ENCODE results near the gene OOSP4B.
"Not testable (repeated sequence)": the region's sequence is repeated elsewhere in the genome, so short reads cannot be mapped to it uniquely, and the experiment has no call there.

The OOSP4B gene

DNA sequence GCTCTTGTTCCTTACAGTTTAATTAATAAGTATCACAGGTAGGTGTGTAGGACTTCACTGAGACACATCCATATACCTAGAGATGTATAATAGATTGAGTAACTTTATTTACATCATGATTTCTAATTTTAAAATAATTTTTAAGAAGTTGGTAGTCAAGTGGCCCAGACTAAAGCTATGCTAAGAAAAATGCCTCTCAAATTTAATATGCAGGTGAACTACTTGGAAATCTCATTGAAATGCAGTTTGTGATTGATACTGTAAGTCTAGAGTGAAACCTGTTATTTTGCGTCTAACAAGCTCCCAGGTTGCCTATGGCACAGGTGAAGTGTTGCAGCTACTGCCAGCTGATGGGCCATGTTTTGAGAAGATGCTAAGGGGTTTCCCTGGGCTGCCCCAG is at the start of gene OOSP4B:
Gene OOSP4B (plus strand): TSS at position 301 of the 400 bp plus-strand sequence.
- FAIRE-seq (no peak), DNase-seq (ENCODE audit: low spot score) (no peak)

DNA sequence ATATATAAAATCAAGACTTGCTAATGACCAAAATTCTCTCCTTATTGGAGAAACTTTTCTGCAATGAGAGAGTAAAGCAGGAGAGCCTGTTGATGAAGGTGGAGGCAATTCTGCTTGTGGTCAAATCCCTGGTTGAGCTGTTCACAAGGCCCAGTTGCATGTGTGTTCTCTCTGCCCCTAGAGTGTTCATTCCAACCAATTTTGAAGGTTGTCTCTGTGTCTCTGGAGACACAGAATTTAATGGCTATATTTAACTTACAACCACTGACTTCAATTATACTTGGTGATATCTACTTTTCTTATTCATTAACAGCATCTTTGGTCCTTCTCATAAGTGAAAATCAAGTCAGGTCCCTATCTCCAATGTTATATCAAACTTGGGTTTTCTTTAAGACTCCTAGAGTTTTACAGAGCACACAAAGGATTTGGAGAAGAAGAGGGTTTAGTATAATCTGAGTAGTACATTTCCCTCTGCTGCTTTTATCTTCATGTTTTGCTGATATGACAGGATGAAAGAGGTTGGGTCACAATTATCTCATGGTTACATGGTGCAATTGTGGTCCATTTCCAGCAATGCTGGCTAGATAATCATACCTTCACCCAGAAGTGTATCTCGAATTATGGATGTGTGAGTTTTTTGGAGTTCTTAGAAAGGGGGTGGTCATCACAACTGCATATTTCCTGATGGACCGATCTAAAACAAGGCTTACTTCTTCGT is 49.1 kb upstream of the OOSP4B start:
- DNase-seq (ENCODE audit: low spot score) (no peak), FAIRE-seq (no peak)

DNA sequence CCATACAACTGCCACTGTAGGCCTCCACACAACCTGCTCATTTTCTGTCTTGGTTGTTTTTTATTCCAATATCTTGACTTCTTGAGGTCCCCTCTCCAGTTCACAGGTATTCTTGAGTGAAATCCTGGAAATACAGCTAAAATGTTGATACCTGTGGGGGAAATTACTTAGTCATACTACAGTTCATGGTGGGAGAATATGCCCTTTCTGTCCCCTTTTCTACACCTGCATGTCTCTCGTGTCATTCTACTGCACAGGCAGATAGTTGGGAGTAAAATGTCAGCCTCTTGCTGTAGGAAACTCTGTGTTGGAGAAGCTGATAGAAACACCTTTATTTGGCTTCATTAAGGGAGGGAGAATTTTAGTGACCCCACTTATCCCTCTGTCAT is 48.6 kb upstream of the OOSP4B start:
- FAIRE-seq (no peak), DNase-seq (ENCODE audit: low spot score) (no peak)

DNA sequence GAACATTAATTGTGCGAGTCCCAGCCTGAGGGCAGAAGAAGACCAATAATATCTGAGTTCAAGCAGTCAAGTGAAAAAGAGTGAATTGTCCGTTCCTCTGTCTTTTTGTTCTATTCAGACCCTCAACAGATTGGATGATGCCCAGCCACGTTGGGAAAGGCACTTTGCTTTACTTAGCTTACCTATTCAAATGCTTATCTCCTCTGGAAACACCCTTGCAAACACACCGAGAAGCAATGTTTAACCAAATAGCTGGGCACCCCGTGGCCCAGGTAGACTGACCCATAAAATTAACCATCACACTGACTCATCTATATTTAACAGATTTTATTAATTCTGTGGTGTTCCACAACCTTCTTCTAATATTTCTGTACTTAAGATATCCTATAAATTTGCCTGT is 43.9 kb upstream of the OOSP4B start:
- DNase-seq (ENCODE audit: low spot score) = no peak
- no peak for FAIRE-seq

DNA sequence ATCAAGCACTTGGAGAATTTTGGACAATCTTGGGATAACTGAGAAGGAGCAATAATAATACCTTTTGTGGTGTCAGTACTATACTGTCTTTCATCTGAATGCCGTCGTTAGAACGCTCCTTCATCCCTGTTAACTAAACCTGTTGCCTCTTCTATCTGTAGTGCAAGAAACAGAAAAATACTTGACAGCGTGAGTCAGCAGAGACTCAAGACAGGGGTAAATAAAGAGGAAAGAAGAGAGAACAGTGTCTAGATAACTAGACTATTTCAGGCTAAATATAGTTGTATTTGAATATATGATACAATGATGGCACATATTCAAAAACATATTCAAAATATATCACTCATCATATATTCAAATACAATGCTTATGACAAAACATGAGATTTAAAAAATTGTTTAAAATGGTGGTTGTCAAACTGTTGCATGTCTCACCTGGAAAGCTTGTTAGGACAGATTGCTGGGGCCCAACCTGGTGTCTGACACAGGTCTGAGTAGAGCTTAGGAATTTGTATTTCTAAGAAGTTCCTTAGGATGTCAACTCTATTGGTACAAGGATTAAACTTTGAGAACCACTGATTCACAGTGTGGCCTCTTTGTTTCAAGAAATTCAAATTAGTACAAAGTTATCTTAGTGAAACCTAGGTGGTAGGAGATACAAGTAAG is 35.7 kb upstream of the OOSP4B start:
- FAIRE-seq (no peak), DNase-seq (ENCODE audit: low spot score) (no peak)

DNA sequence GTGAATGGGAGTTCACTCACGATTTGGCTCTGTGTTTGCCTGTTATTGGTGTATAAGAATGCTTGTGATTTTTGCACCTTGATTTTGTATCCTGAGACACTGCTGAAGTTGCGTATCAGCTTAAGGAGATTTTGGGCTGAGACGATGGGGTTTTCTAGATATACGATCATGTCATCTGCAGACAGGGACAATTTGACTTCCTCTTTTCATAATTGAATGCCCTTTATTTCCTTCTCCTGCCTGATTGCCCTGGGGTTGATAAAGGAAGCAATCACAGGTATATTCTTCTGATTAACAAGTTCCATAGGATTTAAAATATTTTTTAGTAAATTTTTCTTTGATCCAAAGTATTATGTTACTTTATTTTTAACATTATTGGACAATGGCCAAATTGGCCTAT is 34.9 kb upstream of the OOSP4B start:
- DNase-seq (ENCODE audit: low spot score) = not testable (repeated sequence)

DNA sequence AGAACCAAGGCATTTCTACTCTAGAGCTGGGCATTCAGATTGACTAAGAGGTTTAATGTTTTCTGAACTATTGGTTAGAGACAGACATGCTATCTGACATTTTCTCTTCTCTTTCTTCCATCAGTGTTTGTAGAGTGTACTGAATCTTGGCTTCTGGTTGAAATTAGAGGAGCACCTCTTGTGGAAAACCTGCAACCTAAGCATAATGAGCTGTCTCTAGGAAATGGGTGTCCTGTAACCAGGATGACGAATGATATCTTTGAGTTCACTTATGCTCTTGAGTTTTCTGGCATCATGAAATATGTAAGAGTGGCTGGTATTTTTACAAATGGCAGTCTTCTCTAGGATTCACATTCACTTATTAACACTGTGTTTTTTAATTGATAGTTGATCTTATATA is 33.8 kb upstream of the OOSP4B start:
- FAIRE-seq (no peak), DNase-seq (ENCODE audit: low spot score) (no peak)

More for the DNA sequence above, 34.9 kb upstream of the OOSP4B start:
- FAIRE-seq = not testable (repeated sequence)

DNA sequence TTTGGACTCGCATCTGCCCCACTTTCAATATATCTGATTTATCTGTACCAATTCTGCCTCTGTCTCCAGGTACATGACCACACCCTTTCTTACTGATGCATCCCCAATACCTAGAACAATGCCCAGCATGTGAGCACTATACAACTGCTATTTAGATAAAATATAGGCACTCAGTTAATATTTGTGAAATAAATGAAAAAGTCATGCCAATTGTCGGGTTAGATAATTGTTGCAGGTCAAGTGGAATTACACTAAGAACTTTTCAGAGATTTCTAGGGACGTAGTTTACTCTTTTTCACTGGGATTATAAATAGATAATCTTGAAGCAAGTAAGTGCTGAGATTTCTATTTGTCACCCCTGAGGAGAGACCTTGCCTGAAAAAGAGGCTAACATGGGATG is 32.6 kb upstream of the OOSP4B start:
- DNase-seq (ENCODE audit: low spot score) = no peak
- FAIRE-seq = no peak

DNA sequence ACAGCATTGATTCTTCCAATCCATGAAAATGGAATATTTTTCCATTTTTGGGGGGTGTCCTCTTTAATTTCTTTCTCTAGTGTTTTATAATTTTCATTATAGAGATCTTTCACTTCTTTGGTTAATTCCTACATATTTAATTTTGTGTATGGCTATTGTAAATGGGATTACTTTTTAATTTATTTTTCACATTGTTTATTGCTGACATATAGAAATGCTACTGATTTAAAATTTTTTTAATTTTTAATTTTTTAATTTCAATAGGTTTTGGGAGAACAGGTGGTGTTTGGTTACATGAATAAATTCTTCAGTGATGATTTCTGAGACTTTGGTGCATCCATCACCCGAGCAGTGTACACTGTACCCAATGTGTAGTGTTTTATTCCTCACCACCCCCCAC is 26.6 kb upstream of the OOSP4B start:
- DNase-seq (ENCODE audit: low spot score) = no peak
- no peak for FAIRE-seq

DNA sequence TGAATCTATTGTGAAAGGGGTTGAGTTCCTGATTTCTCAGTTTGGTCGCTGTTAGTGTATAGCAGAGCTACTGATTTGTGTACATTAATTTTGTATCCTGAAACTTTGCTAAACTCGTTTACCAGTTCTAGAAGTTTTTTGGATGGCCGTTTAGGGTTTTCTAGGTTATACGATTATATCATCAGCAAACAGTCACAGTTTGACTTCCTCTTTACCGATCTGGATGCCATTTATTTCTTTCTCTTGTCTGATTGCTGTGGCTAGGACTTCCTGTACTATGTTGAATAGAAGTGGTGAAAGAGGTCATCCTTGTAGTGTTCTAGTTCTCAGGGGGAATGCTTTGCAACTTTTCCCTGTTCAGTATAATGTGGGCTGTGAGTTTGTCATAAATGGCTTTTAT is 24.6 kb upstream of the OOSP4B start:
- DNase-seq (ENCODE audit: low spot score) (no peak), FAIRE-seq (no peak)

DNA sequence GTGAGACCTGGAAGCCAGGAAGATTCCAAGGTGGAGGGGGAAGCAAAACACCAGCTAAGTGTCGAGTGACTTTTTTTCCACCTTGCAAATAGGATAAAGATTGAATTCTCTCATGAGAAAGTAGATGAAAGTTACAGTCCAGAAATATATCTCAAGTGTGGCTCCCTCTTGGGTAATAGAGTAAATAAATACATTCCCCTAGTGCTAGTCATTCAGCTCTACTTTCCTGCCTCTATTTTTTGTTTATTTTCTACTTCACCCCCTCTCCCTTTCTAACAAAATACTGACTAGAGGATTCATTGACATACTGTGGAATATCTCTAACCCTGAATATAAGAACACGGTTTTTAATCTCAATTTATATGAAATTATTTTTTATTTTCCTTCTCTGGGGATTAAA is 19.2 kb upstream of the OOSP4B start:
- DNase-seq (ENCODE audit: low spot score) = no peak
- FAIRE-seq = no peak

DNA sequence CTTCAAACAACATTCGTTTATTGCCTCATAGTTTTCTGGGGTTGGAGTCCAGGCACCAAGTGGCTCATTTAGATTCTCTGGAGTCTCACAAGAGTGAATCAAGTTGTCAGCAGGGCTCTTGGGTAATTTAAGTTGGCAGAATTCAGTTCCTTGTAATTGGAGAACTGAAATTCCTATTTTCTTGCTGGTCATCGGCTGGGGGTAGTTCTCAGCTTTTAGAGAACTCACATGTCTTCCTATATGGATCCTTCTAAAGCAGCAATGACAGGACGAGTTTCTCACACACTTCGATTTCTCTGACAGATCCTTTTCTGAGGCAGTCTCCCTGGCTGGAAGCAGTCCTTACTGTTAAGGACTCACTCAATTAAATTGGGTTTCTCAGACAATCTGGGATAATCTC is 17.3 kb upstream of the OOSP4B start:
- FAIRE-seq = no peak
- no peak for DNase-seq (ENCODE audit: low spot score)

DNA sequence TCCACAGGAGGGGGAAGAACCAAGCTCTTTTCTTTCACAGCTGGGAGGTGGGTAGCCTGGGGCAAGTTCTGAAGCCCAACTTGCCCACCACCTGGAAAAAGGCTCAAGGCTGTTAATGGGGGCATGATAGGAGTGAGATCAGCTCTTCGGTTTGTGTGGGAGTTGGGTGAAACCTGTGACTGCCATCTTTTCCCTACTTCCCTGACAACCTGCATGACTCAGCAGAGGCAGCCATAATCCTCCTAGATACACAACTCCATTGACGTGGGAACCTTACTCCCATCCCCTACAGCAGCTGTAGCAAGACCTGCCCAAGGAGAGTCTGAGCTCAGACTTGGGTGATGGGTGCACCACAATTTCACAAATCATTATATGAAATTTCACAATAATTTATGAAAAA is 13.3 kb upstream of the OOSP4B start:
- DNase-seq (ENCODE audit: low spot score) (no peak), FAIRE-seq (no peak)

DNA sequence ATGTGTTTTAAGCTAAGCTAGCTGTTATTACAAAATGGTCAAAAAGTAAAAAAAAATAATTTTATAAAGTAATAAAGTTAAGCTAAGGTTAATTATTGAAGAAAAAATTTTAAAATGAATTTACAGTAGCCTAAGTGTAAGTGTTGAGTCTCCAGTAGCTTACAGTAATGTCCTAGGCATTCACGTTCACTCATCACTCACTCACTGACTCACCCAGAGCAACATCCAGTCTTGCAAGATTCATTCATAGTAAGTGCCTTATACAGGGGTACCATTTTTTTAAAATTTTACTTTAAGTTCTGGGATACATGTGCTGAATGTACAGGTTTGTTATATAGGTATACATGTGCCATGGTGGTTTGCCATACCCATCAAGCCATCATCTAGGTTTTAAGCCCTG is 11.6 kb upstream of the OOSP4B start:
- DNase-seq (ENCODE audit: low spot score) = no peak
- FAIRE-seq = no peak

DNA sequence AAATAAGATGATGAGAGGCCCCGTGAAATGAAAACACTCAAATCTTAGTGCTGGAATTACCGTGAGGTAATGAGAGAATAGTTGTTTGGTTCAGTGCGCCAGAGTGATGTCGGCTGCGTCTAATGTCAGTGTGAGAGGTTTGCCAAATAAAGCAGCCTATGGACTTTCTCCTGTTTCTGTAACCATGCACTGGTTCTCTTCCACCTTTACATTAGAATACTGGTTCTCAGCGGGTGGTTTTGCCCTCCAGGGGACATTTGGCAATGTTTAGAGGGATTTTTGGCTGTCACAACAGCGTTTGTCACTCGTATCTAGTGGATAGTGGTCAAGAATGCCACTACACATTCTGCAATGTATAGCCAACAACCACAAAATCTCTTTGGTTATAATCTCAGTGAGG is 1.1 kb downstream of the OOSP4B start:
- DNase-seq (ENCODE audit: low spot score) = no peak
- FAIRE-seq = no peak

DNA sequence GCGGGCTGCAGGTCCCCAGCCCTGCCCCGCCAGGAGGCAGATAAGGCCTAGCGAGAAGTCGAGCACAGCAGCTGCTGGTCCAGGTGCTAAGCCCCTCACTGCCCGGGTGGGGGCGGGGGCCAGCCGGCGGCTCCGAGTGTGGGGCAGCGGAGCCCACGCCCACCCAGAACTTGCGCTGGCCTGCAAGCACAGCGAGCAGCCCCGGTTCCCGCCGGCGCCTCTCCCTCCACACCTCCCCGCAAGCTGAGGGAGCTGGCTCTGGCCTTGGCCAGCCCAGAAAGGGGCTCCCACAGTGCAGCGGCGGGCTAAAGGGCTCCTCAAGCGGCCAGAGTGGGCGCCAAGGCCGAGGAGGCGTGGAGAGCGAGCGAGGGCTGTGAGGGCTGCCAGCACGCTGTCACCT is 3.4 kb downstream of the OOSP4B start:
- FAIRE-seq; DNase-seq (ENCODE audit: low spot score): not testable (repeated sequence)

DNA sequence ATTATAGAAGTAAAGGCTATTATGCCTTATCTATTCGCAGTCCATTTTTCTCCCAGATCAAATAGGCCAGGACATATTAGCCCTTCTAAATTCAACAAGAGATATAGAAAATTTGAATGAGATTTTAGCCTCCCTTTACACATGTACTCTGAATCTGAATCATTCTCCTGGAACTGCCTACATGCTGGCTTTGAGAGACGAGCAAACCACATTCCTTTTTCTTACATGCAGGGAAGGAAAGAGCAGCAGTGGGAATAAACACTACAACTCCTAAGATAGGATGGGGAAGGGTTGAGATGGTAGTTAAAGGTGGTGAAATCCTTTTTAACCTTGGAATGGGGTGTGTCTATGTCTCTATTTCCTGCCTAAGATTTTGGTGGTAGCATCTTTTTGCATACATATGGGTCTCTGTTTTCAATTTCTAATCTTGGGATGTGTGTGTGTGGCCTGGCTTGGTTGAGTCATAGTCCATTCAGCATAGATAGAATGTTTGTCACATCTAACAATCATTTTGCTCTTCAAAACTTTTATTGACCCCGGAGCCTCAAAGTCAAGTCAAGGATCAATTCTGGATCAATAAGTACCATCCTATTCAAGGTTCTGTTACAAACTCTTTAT is 12.1 kb downstream of the OOSP4B start:
- DNase-seq (ENCODE audit: low spot score) (no peak), FAIRE-seq (no peak)

DNA sequence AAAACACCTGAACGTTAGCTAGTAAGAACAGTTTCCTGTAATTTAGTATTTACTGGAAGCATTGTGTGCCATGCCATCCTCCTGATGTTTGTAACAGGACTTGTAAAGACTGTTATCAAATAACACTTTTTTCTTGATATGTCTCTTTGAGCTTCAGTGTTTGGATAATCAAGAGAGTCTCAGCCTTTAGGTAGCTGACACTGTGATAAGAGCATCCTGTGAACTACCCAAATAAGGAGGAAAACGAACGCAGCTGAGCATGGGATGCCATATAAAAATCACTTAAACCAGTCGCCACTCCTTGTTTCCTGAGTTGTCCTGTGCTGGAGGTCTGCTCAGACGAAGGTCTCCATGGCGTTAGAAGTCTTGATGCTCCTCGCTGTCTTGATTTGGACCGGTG is 23.1 kb downstream of the OOSP4B start, which contains the start of gene OOSP2:
Gene OOSP2 (plus strand): TSS at position 301 of the 400 bp plus-strand sequence. CDS start 51 bp downstream, at position 352.
- DNase-seq (ENCODE audit: low spot score) (no peak), FAIRE-seq (no peak)

DNA sequence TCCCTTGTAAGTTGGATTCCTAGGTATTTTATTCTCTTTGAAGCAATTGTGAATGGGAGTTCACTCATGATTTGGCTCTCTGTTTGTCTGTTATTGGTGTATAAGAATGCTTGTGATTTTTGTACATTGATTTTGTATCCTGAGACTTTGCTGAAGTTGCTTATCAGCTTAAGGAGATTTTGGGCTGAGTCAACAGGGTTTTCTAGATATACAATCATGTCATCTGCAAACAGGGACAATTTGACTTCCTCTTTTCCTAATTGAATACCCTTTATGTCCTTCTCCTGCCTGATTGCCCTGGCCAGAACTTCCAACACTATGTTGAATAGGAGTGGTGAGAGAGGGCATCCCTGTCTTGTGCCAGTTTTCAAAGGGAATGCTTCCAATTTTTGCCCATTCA is 33.4 kb downstream of the OOSP4B start:
- FAIRE-seq; DNase-seq (ENCODE audit: low spot score): not testable (repeated sequence)

DNA sequence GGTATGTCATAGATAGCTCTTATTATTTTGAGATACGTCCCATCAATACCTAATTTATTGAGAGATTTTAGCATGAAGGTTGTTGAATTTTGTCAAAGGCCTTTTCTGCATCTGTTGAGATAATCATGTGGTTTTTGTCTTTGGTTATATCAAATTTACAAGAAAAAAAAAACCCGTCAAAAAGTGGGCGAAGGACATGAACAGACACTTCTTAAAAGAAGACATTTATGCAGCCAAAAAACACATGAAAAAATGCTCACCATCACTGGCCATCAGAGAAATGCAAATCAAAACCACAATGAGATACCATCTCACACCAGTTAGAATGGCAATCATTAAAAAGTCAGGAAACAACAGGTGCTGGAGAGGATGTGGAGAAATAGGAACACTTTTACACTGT is 33.9 kb downstream of the OOSP4B start:
- not testable (repeated sequence) for FAIRE-seq; DNase-seq (ENCODE audit: low spot score)

DNA sequence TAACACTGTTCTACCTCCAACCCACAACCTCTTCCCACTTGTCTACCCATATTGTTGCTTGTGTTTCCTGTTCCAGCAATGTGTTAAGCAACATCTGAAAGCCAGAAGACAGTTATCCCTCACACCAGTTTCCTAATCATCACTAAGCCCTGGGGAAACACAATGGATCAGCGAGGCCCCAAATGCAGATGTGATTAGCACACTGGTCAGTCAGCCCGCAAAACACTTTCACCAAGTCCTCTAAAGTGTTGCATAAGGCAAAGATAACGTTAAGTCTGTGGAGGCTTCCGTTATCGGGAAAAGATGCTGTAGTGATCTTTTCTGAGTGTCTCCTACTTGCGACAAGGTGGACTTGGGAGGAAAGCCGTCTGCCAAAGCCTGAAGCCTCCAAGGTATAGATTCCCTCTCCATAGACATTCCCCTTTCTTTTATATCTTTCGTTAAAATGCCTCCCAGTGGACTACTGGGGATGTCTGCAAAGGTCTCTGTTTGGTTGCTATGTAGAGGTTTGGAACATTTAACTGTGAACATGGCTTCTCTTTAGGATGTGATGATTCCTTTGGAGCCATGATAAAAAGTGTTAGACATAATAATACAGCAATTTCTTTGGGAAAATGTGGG is 39.5 kb downstream of the OOSP4B start, which contains the start of gene MS4A3:
Gene MS4A3 (plus strand): TSS at position 317 of the 621 bp plus-strand sequence. CDS start 4,496 bp downstream, outside the sequence.
- no peak for DNase-seq (ENCODE audit: low spot score)
- FAIRE-seq = no peak

DNA sequence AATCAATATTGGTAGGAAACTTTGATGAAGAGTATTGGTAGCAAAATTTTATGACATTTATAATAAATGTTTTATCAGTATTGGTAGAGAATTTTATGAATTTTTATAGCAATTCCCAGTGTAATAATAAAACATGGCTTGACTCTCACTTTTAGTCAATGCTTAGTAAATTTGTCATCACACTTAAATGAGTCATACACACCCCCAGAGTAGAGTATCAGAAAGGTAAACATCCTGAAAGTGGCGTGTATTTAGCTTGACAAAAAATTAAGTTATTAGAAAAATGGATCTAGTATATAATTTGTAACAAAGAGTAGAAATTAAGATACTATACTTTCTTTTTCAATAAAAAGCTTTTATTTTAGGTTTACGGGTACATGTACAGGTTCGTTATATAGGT is 42.1 kb downstream of the OOSP4B start:
- DNase-seq (ENCODE audit: low spot score) = no peak
- no peak for FAIRE-seq
